ENCODE data around the gene MSL3.

Gene MSL3

DNA sequence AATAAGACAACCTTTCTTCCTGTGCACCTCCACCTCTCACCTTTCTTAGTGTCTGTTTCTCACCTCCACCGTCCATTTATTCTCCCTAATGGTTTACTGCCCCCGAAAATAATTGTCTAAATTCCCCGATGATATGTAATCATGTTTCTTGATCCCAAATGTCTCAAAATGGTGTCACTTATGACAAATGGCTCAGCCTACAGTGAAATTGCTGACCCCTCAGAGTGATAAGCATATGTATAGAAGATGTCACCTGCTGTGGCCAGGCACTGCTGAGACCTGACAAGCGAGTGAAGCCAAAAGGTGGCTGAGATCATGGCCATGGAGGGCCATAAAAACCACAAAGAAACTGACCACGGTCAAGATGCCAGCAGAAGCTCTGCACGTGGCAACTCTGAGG lies 35.7 kb downstream of the MSL3 start:
- peaks cover 16% of the 10 kb centered on the region for H3K4me1 Mint-ChIP-seq
- H3K27me3 Mint-ChIP-seq = no peaks in the 10 kb centered on the region
- no peak for ATAC-seq (replicated peaks; ENCODE audit: extremely low read depth, poor library complexity, severe bottlenecking)
- peaks cover 6% of the 10 kb centered on the region for H3K36me3 Mint-ChIP-seq (ENCODE audit: insufficient read depth)
- peak overlapping the region; percentile 71 for H3K27ac Mint-ChIP-seq (ENCODE audit: low read depth)
- H3K9me3 Mint-ChIP-seq = no peaks in the 10 kb centered on the region
- no peak for DNase-seq (ENCODE audit: low spot score in 2 of 2)
- H3K4me3 Mint-ChIP-seq = no peak overlapping the region

DNA sequence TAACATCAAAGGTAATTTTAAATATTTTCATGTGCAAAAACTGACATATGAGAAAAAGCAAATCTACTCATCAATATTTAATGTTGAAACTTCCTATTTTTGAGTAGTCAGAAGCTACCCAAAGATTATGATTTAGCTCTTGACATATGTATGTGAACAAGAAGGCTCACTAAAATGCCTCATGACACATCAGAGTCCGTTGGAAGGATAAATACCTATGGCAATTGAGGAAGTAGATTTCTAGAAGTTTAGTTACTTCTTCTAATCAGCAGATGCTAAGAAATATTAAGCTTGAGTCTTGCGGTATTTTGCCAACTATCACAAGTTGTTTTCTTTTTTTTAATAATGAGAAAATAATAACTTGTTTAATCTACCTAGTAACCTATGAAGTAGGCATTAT lies 55.3 kb downstream of the MSL3 start:
- H3K27me3 Mint-ChIP-seq = peaks cover 12% of the 10 kb centered on the region
- no peaks in the 10 kb centered on the region for H3K36me3 Mint-ChIP-seq (ENCODE audit: insufficient read depth)
- no peaks in the 10 kb centered on the region for H3K9me3 Mint-ChIP-seq
- no peak overlapping the region for H3K4me3 Mint-ChIP-seq
- H3K4me1 Mint-ChIP-seq = no peaks in the 10 kb centered on the region
- DNase-seq (ENCODE audit: low spot score in 2 of 2) (no peak), ATAC-seq (replicated peaks; ENCODE audit: extremely low read depth, poor library complexity, severe bottlenecking) (no peak)
- no peak overlapping the region for H3K27ac Mint-ChIP-seq (ENCODE audit: low read depth)

Measured in central memory CD8-positive, alpha-beta T cell (primary cell).